Fibroblast of lung (primary cell): ENCODE measurements around the gene GSN.

Source experiments
- CTCF ChIP-seq, 2 donors: IDR thresholded peaks in 1 of 2; conservative IDR thresholded peaks in 1 of 2; 1 replicate in 1 of 2; 2 replicates in 1 of 2; pipeline ENCODE4 v1.5.1; 2011 to 2012; ENCODE audit warnings: low read length in 2 of 2, control low read depth in 1 of 2, inconsistent platforms in 1 of 2, low read depth in 1 of 2, mild to moderate bottlenecking in 1 of 2
- EZH2 ChIP-seq: IDR thresholded peaks from 2 replicates; pipeline ENCODE4 v1.5.1; 2012; ENCODE audit warnings: low read length, control low read depth, mild to moderate bottlenecking; ENCODE audit errors: missing control alignments

- TF ChIP-seq CTCF (conservative IDR thresholded peaks at IDR 0.05 in 1 of 2, IDR thresholded peaks at IDR 0.05 in 1 of 2; ENCODE audit: low read depth in 1 of 2, low read length in 2 of 2) (no peak), EZH2 (no peak)
These were observed 76.2 kb downstream of the GSN start for GRCh38 chr9:121344184-121344583.
